AG09319 (cell line): ENCODE results near the gene ELFN2.

ENCODE experiments used
- DNase-seq: peaks from one replicate; pipeline ENCODE4 v3.0.0-alpha.2; 2010; ENCODE audit warnings: low read depth; ENCODE audit errors: extremely low read depth
- CTCF ChIP-seq: IDR thresholded peaks from 2 replicates; pipeline ENCODE4 v1.5.1; 2011; ENCODE audit warnings: low read depth, mild to moderate bottlenecking, inconsistent platforms, low read length, moderate library complexity

ELFN2 gene

GRCh38 chr22:37371911-37372310 lies 55.4 kb downstream of the ELFN2 start:
- TF ChIP-seq CTCF, result no peak
- no peak for DNase-seq

- TF ChIP-seq CTCF, result no peak
- no peak for DNase-seq
Observed at GRCh38 chr22:37371491-37371890, 55.8 kb downstream of the ELFN2 start.

- TF ChIP-seq CTCF, result no peak
- DNase-seq, result no peak
Observed at GRCh38 chr22:37370306-37370979, 56.8 kb downstream of the ELFN2 start.

GRCh38 chr22:37369483-37369882 lies 57.8 kb downstream of the ELFN2 start:
- DNase-seq, result no peak
- no peak for TF ChIP-seq CTCF

- no peak for TF ChIP-seq CTCF
- no peak for DNase-seq
Observed at GRCh38 chr22:37368058-37368457, 59.2 kb downstream of the ELFN2 start.

GRCh38 chr22:37366601-37367000 lies 60.7 kb downstream of the ELFN2 start:
- no peak for TF ChIP-seq CTCF
- no peak for DNase-seq

- DNase-seq, result no peak
Observed at GRCh38 chr22:37365950-37366349, 61.3 kb downstream of the ELFN2 start.

More at GRCh38 chr22:37365950-37366349, 61.3 kb downstream of the ELFN2 start:
- TF ChIP-seq CTCF, result no peak
